Esophagus squamous epithelium (tissue), 4 donors: ENCODE results near the gene KRTAP5-11.

ENCODE experiments used
- POLR2A ChIP-seq, 4 donors: fragments of 450-650 bp; IDR thresholded peaks; one replicate each; pipeline ENCODE4 v1.6.1; 2017; ENCODE audit warnings: antibody characterized with exemption in 4 of 4, mild to moderate bottlenecking in 4 of 4, moderate library complexity in 3 of 4
- TF ChIP-seq, protein P1 (sequence below), 6 experiments: fragments of 450-650 bp in 4 of 6; fragments of 200-600 bp in 2 of 6; sonication (generic) in 2 of 6; IDR thresholded peaks; one replicate each; pipeline ENCODE4 v1.5.1; 2016 to 2019; ENCODE audit warnings: antibody characterized with exemption in 6 of 6, mild to moderate bottlenecking in 4 of 6, moderate library complexity in 4 of 6

DNA sequence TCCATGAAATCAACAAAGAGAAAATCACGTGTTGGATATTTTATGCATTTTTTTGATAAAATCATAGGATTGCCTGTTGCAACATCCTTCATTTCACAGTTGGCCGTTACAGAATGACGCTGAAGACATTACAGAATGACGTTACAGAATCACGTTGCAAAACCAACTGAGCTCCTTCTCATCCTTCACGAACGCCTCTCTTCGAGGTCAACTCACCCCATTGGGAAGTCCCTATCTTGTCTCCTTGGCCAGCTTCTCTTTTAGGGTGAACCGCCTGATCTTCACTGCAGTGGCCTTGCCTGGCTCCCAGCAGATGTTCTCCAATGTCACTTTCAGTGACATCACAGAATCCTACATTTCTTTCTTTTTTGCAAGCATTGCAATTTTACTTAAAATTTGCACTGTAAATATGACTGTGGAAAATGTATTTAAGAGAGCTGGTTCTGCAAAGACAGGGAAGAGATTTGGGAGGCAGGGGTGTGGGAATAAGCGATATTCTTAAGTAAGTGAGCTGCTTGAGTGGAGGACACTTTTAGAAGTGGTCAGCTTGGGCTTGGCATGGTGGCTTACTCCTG lies 50.6 kb downstream of the KRTAP5-11 start:
- TF ChIP-seq, protein P1, sequence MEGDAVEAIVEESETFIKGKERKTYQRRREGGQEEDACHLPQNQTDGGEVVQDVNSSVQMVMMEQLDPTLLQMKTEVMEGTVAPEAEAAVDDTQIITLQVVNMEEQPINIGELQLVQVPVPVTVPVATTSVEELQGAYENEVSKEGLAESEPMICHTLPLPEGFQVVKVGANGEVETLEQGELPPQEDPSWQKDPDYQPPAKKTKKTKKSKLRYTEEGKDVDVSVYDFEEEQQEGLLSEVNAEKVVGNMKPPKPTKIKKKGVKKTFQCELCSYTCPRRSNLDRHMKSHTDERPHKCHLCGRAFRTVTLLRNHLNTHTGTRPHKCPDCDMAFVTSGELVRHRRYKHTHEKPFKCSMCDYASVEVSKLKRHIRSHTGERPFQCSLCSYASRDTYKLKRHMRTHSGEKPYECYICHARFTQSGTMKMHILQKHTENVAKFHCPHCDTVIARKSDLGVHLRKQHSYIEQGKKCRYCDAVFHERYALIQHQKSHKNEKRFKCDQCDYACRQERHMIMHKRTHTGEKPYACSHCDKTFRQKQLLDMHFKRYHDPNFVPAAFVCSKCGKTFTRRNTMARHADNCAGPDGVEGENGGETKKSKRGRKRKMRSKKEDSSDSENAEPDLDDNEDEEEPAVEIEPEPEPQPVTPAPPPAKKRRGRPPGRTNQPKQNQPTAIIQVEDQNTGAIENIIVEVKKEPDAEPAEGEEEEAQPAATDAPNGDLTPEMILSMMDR (IDR thresholded peaks at IDR 0.05), result no peak
- TF ChIP-seq POLR2A (IDR thresholded peaks at IDR 0.05), result no peak
